Tracheal epithelial cell (primary cell): ENCODE results near the gene LATS2. TPM values are rescaled to one million over a fixed set of nuclear protein-coding genes. Genes with fewer than 3 reads are reported as not detected.

Source experiments
- total RNA-seq: library from RNA; depleted of rRNA; stranded (reverse); fragments of >200 nt; gene quantifications from 2 replicates; pipeline ENCODE4 v1.2.1, GENCODE V29; 2014

LATS2 gene
- total RNA-seq: 5.8 and 10.6 TPM in 2 replicates

DNA sequence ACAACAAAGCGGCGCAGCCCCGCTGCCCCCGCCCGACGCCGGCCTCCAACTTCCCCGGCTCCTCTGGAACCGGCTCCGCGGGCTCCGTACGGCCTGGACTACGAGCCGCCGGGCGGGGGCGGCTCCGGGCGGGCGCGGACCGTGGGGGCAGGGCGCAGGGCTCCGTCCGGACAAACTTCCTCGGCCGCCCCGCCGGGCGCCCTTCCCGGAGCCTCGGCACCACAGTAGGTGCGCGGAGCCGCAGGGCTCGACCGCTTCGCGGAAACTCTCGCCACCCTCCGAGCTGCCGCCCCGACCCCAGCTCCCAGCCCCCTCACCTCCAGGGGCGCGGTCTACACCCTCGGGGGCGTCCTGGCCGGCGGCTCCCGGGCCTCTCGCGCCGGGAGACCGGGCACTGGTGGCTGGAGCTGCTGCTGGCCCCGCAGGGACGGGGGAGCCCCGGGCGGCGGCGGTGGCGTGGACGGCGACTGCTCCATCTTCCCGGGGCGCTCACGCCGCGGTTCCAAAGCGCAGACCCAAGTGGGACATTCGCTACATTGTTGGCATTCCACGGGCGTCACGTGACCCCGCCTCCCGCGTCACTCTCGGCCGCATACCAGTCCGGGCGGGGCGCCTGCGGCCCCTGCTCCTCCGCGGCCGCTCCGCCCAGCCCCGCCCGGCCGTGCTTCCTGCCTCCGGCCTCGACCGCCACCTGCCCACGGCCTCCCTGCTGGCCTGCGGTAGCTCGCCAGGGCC lies at the start of gene LATS2:
Gene LATS2, minus strand, starts transcription at position 558 of the 735 bp plus-strand sequence. CDS start 15,560 bp downstream, outside the sequence.

Other genes with a start within 250 kb of the LATS2 start
- 26.5 and 29.2 TPM in 2 replicates for gene XPO4, start 158.8 kb downstream of the LATS2 start, total RNA-seq
- gene SAP18, start 78.5 kb upstream of the LATS2 start, total RNA-seq: 32.8 and 49.7 TPM in 2 replicates
- 3.8 and 6.0 TPM in 2 replicates for gene SKA3, start 115.0 kb upstream of the LATS2 start, total RNA-seq
- 45.1 and 53.3 TPM in 2 replicates for gene MRPL57, start 115.1 kb upstream of the LATS2 start, total RNA-seq